GDM1 (cell line): ENCODE measurements around the gene CGB7.
"Not testable (repeated sequence)": the region's sequence is repeated elsewhere in the genome, so short reads cannot be mapped to it uniquely, and the experiment has no call there.

Source experiments
- DNase-seq: peaks from one replicate; lab custom pipeline; 2025; lab: John Stamatoyannopoulos, UW

The CGB7 gene

DNA sequence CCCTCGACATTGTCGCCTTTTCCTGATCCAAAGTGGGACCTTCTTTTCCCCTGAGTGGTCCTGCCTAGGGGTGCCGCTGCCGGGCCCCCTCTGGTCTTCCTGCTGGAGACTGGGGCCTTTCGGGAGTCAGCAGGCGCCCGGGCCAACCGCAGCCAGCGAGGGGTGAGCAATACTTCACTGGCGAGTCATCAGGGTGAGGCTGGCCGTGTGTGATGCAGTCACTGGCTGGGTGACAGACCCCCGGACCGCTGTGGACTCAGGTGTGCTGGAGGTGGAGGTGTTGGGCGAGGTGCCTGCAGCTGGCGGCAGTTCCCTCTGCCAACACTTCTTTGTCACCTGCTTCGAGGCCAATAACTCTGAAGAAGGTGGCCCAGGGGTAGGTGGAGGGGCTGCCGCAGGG is 15.4 kb downstream of the CGB7 start:
- no peak for DNase-seq

DNA sequence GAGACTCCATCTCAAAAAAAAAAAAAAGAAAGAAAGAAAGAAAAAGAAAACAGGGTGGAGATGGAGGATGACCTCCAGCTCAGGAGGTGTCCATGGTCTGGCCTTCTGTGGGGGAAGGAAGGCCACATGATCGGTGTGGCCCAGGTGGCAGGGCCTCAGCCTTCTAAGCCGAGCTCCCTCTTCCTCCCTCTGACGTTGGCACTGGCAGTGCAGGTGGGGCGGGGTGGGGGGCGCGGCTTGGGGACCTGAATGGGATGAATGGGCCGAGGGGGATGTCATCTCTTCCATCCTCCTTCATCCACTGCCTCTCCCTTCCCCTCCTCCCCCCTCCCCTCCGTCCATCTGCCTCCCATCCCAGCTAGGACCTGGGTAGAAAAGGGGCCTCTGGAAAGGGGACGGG is 17.8 kb downstream of the CGB7 start:
- not testable (repeated sequence) for DNase-seq

DNA sequence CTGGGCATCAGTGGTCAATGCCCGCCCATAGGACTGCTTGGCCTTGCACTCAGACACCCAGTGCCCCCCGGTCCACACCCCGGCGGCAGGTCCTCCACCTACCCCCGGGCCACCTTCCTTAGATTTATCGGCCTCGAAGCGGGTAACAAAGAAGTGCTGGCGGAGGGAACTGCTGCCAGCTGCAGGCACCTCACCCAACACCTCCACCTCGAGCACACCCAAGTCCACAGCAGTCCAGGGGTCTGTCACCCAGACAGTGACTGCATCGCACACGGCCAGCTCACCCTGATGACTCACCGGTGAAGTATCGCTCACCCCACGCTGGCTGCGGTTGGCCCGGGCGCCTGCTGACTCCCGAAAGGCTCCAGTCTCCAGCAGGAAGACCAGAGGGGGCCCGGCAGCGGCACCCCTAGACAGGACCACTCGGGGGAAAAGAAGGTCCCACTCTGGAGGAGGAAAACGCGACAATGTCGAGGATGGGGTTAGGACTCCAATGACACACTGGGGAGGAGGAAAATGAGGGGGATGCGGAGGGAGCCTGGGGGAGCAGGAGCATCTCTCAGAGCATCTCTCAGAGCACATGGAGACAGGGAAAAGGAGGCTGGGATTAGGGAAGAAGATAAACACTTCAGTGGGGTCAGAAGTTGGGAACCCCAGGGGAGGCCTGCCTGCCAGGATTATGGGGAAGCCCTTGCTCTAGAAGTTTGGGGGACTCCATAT is 18.8 kb downstream of the CGB7 start:
- not testable (repeated sequence) for DNase-seq

DNA sequence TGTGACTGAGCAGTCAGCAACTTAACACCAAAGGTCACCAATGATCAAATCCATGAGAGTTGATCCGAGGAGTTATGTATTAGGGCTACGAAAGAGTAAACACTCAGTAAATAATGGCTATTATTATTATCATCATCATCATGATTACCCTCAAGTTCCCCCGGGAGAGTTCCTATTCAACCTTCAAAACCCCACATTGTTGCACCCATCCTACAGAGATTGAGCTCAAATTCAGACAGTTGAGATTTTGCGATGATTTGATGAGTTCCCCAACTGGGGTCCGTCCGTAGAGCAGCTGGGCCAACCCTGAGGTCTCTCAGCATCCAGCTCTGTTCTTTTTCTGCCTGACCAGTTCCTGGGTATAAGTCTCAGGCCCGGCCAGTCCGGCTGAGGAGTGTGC is 19.4 kb downstream of the CGB7 start:
- not testable (repeated sequence) for DNase-seq

DNA sequence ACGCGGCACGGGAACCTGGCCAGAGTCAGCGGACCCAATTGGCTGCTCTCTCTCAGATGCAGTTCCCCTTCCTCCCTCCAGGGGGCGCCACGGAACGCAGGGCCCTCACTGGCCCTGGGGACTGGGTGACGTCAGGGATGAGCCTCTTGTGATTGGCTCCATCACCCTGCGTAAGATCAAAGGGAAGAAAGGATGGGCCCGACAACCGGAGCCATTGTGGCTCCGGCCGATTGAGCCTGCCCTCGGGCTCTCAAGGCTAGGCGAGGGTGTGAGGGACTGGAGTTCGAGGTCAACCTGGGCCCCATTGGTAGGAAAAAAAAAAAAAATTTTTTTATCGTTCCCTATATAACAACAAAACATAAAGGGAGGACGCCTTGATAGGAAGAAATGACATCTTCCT is 20.7 kb downstream of the CGB7 start, which contains the start of gene CGB1:
CGB1 (minus strand) TSS at position 81 of the 400 bp plus-strand sequence. CDS start 184 bp downstream, outside the sequence.
- not testable (repeated sequence) for DNase-seq

DNA sequence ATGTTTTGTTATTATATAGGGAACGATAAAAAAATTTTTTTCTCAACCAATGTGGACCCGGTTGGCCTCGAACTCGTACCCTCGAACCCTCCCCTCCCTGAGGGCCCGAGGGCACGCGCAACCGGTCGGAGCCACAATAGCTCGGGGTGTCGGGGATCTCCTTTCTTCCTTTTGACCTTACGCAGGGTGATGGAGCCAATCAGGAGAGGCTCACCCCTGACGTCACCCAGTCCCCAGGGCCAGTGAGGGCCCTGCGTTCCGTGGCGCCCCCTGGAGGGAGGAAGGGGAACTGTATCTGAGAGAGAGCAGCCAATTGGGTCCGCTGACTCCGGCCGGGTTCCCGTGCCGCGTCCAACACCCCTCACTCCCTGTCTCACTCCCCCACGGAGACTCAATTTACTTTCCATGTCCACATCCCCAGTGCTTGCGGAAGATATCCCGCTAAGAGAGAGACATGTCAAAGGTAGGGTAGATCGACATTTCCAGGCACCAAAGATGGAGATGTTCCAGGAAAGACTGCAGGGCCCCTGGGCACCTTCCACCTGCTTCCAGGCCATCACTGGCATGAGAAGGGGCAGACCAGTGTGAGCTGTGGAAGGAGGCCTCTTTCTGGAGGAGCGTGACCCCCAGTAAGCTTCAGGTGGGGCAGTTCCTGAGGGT is 25.8 kb downstream of the CGB7 start, which contains the start of gene CGB2:
CGB2 (plus strand) TSS at position 249 of the 660 bp plus-strand sequence; CDS start at position 455, 206 bp downstream.
- not testable (repeated sequence) for DNase-seq

DNA sequence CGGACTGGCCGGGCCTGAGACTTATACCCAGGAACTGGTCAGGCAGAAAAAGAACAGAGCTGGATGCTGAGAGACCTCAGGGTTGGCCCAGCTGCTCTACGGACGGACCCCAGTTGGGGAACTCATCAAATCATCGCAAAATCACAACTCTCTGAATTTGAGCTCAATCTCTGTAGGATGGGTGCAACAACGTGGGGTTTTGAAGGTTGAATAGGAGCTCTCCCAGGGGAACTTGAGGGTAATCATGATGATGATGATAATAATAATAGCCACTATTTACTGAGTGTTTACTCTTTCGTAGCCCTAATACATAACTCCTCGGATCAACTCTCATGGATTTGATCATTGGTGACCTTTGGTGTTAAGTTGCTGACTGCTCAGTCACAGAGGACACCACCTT is 27.2 kb downstream of the CGB7 start:
- not testable (repeated sequence) for DNase-seq

DNA sequence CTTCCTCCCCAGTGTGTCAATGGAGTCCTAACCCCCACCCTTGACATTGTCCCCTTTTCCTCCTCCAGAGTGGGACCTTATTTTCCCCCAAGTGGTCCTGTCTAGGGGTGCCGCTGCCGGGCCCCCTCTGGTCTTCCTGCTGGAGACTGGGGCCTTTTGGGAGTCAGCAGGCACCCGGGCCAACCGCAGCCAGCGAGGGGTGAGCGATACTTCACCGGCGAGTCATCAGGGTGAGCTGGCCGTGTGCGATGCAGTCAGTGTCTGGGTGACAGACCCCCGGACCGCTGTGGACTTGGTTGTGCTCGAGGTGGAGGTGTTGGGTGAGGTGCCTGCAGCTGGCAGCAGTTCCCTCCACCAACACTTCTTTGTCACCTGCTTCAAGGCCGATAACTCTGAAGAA is 27.8 kb downstream of the CGB7 start:
- not testable (repeated sequence) for DNase-seq

DNA sequence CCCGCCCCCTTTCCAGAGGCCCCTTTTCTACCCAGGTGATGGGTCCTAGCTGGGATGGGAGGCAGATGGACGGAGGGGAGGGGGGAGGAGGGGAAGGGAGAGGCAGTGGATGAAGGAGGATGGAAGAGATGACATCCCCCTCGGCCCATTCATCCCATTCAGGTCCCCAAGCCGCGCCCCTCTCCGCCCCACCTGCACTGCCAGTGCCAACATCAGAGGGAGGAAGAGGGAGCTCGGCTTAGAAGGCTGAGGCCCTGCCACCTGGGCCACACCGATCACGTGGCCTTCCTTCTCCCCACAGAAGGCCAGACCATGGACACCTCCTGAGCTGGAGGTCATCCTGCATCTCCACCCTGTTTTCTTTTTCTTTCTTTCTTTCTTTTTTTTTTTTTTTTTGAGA is 28.9 kb downstream of the CGB7 start:
- not testable (repeated sequence) for DNase-seq

DNA sequence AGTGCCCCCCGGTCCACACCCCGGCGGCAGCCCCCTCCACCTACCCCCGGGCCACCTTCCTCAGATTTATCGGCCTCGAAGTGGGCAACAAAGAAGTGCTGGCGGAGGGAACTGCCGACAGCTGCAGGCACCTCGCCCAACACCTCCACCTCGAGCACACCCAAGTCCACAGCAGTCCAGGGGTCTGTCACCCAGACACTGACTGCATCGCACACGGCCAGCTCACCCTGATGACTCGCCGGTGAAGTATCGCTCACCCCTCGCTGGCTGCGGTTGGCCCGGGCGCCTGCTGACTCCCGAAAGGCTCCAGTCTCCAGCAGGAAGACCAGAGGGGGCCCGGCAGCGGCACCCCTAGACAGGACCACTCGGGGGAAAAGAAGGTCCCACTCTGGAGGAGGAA is 31.9 kb downstream of the CGB7 start:
- not testable (repeated sequence) for DNase-seq

DNA sequence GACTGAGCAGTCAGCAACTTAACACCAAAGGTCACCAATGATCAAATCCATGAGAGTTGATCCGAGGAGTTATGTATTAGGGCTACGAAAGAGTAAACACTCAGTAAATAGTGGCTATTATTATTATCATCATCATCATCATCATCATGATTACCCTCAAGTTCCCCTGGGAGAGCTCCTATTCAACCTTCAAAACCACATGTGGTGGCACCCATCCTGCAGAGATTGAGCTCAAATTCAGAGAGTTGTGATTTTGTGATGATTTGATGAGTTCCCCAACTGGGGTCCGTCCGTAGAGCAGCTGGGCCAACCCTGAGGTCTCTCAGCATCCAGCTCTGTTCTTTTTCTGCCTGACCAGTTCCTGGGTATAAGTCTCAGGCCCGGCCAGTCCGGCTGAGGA is 32.5 kb downstream of the CGB7 start:
- not testable (repeated sequence) for DNase-seq

DNA sequence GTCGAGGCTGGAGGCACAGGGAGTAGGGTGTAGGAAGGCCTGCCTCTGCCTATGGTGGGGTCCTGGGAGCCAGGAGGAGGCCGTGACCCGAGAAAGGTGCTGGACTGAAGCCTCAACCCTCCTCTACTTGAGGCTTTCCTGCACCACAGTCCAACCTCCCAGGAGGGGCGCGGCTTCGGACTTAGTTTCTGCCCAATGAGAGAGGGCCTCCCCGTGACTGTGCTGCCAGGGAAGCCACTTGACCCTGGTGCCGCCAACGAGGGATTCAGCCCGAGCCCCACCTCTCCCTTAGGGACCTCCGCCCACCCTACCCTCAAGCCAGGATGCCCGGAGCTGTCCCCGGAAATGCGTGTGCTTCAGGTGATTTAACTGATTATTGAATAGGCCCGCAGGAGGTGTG is 33.3 kb downstream of the CGB7 start, which contains the start of gene CGB3:
CGB3 (minus strand) TSS at position 101 of the 400 bp plus-strand sequence. CDS start 362 bp downstream, outside the sequence.
- DNase-seq, result not testable (repeated sequence)

DNA sequence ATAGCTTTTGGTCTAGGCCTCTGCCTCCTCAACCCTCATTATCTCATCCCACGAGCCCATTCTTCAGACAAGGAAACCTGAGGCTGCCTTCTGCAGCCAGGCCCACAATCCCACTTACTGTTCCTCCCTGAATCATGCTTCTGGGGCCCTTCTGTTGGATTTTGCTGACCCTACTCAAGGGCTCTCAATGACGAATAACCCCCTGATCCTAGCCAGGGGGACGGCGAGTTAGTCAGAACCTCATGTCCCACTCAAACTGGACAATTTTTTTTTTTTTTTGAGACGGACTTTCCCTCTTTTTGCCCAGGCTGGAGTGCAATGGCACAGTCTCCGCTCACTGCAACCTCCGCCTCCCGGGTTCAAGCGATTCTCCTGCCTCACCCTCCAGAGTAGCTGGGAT is 35.4 kb downstream of the CGB7 start:
- no peak for DNase-seq

DNA sequence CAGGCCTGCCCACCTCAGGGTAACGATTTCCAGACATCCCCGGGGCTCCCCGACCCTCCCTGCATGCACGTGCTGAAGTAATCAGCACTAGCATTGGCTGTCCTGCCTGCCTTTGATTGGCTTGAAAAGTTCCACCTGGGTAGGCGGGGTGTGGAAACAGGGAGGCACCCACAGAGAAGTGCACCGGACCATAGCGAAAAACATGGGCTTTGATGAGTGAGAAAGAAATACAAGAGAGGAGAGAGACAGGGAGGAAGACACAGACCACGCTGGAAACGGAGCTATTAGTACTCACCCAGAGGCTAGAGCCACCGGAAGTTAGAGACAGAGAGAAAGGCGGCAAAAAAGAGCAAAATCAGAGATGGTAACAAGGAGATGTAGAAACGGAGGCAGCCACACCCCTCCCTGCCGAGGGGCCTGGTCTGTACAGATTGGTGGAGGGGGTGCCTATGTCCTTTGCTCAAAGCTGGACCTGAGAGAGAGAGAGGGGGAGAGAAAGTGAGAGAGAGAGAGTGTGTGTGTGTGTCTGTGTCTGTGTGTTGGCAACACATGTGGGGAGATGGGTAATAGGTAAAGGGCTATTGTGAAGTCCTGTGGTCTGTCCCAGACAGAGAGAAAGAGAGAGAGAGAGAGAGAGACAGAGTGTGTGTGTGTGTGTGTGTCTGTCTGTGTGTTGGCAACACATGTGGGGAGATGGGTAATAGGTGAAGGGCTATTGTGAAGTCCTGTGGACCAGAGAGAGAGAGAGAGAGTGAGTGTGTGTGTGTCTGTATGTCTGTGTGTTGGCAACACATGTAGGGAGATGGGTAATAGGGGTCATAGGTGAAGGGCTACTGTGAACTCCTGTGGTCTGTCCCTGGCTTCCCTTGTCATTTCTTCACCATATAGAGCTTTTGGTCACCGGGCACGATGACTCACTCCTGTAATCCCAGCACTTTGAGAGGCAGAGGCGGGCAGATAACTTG is 36.3 kb downstream of the CGB7 start:
- no peak for DNase-seq

DNA sequence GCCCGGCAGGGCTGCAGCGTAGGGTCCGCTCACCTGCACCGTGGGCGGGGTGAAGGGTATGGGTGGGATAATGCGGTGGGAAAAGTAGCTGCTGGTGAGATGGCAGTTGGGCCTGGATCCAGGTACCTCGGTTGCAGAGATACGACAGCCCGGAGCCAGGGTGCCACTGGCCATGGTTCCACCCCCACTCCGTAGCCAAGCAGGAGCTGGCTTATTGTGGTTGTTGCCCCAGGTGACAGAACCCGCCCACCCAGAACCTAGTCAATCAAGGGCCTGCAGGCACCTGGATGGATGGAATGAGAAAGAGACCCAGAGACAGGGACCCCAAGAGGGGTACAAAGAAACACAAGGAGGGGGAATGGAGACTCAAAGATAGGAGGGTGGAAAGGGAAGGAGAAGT is 37.2 kb downstream of the CGB7 start:
- no peak for DNase-seq

DNA sequence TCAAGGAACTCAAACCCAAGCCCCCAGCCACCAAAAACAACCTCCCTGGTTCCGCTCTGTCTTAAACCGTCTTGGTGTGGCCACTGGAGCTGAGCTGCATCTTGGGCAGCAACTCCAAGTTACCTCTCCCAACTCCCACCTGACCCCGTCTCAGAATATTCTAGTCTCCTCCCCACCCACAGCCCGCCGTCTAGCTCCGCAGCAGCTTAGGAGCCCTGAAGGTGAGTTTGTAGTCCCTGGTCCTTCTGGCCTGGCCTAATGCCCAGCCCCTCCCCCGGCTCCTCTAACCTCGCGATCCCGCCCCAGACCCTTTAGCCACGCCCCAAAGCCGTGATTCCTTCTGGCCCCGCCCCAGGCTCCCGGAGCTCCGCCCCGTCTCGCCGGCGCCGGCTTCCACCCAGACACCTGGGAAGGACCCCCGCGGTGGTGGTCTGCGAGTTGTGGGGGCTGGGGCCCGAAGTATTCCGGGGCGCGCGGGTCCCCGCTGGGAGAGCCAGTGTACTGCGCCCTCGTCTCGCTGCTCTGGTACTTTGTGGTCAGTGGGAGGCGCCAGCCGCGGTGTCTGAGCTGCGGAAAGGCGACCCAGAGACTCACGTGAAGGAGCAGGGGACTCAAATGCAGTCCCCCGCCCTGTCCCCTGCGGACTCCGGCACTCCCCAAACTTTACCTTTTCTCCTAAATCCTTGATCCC is 38.2 kb downstream of the CGB7 start:
- DNase-seq, result no peak

DNA sequence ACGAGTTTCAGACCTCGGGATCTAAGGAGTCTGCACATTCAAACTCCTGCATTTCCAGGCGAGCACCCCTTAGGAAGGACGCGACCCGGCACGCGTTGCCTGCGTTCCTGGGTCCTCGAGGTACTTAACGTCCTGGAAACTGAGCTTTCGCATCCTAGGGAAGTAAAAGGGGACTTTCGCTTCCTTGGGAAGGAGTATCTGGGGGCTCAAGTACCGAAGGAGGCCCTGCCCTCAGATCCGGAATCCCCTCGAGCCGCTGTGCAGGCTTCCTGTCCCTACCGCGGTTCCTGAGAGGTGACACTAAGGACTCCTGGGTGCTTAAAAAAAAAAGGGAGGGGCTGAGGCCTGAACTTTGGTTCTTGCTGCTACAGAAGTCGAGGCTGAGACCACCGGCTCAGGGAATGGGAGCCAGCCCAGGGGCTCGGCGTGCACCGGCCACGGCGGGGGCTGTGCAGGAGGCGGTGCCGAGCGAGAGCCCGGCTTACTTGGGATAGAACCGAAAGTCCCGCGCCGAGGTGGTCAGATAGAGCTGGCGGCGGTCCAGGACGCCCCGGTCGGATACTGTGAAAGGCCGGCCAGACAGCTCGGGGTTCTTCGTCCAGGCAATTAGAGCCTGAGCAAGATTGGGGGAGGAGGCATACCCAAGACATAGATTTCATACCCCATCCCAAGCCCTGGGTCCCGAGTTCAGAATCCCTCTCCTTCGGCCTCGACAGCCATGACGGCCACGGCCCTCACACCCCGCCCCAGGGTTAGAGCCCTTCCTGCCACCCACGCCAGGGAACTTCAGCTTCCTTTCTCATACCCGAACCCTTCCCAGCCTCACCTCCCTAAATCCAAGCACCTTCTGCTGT is 38.9 kb downstream of the CGB7 start:
- DNase-seq, result not testable (repeated sequence)

DNA sequence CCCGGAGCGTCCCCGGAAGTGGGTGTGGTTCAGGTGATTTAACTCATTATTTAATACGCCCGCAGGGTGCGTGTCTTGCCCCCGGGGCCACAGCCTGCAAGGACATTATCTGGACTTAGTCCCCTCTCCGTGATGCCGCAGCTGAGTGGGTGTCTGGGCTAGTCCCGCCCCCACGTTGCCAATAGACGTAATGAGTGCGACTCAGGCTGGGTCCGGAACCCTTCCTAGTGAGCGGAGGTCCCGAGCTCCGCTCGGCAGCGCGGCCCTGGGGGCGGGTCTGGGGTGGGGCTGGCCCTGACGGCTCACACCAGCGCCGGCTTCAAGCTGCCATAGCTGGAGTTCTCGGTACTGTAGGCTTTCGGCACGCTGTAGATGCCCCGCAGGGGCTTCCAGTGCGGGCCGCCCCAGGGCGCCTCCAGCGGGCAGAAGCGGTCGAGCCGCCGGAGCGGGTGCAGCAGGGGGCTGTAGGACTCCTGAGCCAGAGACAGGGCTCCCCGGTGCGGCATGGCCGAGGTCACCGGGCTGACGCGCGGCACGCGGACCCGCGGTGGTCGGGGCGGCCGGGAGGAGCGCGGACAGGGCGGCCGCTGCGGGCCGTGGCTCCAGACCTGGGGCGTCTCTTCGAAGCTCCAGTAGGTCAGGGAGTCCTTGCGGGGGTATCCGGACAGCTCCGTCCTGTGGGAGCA is 39.7 kb downstream of the CGB7 start:
- no peak for DNase-seq

DNA sequence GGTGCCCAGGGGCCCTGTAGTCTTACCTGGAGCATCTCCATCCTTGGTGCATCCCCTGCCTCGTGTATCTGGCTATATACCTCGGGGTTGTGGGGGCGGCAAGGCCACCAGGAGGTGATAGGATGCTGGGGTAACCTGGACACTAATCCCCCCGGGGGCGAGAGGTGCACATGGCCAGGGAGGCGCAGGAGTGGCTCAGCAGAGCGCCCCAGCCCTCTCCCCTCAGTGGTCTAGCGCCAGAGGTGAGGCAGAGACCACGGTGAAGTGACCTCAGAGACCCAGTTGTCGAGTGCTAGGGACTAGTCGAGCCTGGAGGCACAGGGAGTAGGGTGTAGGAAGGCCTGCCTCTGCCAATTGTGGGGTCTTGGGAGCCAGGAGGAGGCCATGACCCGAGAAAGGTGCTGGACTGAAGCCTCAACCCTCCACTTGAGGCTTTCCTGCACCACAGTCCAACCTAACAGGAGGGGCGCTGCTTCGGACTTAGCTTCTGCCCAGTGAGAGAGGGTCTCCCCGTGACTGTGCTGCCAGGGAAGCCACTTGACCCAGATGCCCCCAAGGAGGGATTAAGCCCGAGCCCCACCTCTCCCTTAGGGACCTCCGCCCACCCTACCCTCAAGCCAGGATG is 40.4 kb downstream of the CGB7 start, which contains the start of gene LHB:
LHB (minus strand) TSS at position 51 of the 625 bp plus-strand sequence; CDS start at position 41, 10 bp downstream.
- no peak for DNase-seq
